GM06990 (cell line): ENCODE results near the gene ATP5F1D.

ENCODE experiments used
- DNase-seq: peaks from one replicate; pipeline ENCODE4 v3.0.0-alpha.2; 2011; ENCODE audit not compliant: insufficient read length; ENCODE audit errors: extremely low read depth
- H3K27me3 ChIP-seq: replicated peaks from 2 replicates; pipeline ENCODE4 v1.6.0; 2011; ENCODE audit warnings: low read length; ENCODE audit not compliant: control insufficient read depth, insufficient read depth
- H3K36me3 ChIP-seq: 2 replicates; pipeline ENCODE4 v1.5.1; 2011; ENCODE audit warnings: low read length; ENCODE audit not compliant: control insufficient read depth, insufficient read depth
- H3K4me3 ChIP-seq: replicated peaks from 2 replicates; pipeline ENCODE4 v1.5.1; 2011; ENCODE audit warnings: low read depth, mild to moderate bottlenecking, control low read depth, low read length
- CTCF ChIP-seq: IDR thresholded peaks from 2 replicates; pipeline ENCODE4 v1.5.1; 2011; ENCODE audit warnings: low read length, control low read depth, mild to moderate bottlenecking, inconsistent platforms; ENCODE audit not compliant: insufficient read depth, poor library complexity, severe bottlenecking

ATP5F1D gene

GRCh38 chr19:1259206-1259875 lies 17.8 kb downstream of the ATP5F1D start:
- no peak for TF ChIP-seq CTCF
- no peaks in the 10 kb centered on the region for H3K27me3 ChIP-seq
- H3K36me3 ChIP-seq, result peaks cover 26% of the 10 kb centered on the region
- DNase-seq, result peak; percentile 87
- H3K4me3 ChIP-seq, result peak overlapping the region; percentile 69

- TF ChIP-seq CTCF, result no peak
- Histone ChIP-seq H3K36me3 (peaks cover 19% of the 10 kb centered on the region), H3K27me3 (no peaks in the 10 kb centered on the region), H3K4me3 (peak overlapping the region; percentile 69)
- peak; percentile 79 for DNase-seq
Measured at GRCh38 chr19:1259876-1260748, 18.6 kb downstream of the ATP5F1D start.

GRCh38 chr19:1260749-1261537 lies 19.4 kb downstream of the ATP5F1D start:
- Histone ChIP-seq H3K27me3 (no peaks in the 10 kb centered on the region), H3K4me3 (peak overlapping the region; percentile 81), H3K36me3 (peaks cover 10% of the 10 kb centered on the region)
- peak; percentile 99 for DNase-seq
- no peak for TF ChIP-seq CTCF

- Histone ChIP-seq H3K36me3 (peaks cover 9% of the 10 kb centered on the region), H3K27me3 (no peaks in the 10 kb centered on the region), H3K4me3 (peak overlapping the region; percentile 81)
- DNase-seq, result peak; percentile 63
- TF ChIP-seq CTCF, result peak; percentile 19
Measured at GRCh38 chr19:1261538-1261797, 19.9 kb downstream of the ATP5F1D start.

DNA sequence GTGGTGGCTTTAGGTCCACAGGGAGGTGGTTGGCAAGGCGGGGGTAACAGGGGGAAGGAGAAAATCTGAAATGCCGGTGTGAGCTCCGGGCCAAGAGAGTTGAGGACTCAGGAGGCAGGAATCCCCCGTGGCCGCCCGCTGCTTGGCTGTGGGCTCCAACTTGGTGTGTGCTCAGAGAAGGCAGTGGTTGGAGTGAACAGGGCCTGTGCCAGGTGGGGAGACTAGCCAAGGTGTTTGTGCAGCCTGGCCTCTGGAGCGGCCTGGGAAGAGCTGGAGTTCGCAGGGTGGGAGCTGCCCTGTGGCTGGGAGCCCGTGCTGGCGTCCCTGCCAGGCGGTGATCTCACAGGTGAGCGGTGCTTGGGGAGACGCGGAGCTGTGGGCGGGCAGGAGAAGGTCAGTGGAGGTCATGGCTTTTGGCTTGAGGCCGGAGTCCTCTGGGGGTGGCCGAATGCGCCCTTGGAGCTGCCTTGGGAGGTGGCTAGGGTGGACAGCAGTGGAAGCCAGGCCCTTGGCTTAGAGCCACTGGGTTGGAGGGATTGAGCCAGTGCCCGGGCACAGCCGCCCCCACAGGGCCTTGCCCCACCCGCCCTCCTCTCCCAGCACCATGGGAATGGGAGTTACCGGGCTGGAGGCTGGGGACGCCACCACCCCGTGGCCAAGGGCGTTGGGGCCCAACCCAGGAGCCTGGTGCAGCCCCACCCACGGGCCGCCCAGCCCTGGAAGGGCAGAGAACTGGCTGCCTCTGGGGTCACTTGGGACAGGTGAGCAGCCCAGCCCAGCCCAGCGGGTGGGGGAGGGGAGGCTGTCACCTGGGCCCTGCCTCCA lies 20.5 kb downstream of the ATP5F1D start:
- peak overlapping the region; percentile 81 for H3K4me3 ChIP-seq
- no peak for TF ChIP-seq CTCF
- no peak for DNase-seq
- peaks cover 3% of the 10 kb centered on the region; the same call in 1 of the 2 replicates for H3K36me3 ChIP-seq
- H3K27me3 ChIP-seq, result no peaks in the 10 kb centered on the region; the same call in 1 of the 2 replicates
